ENCODE data around the gene DCAKD.
A peak's percentile ranks its signal among the peaks of the same experiment; 100 is the strongest.

The DCAKD gene

GRCh38 chr17:44998646-44999045, 52.8 kb downstream of the DCAKD start:
- DNase-seq = no peak

- DNase-seq = no peak
These were observed 53.5 kb downstream of the DCAKD start for GRCh38 chr17:44997733-44998520.

- no peak for DNase-seq
These were observed 55.1 kb downstream of the DCAKD start for GRCh38 chr17:44996304-44996703.

- DNase-seq = no peak
These were observed 55.9 kb downstream of the DCAKD start for GRCh38 chr17:44995436-44996001.

- DNase-seq = peak; percentile 62
These were observed 59.0 kb downstream of the DCAKD start for GRCh38 chr17:44992242-44992939.

- no peak for DNase-seq
These were observed 60.4 kb downstream of the DCAKD start for GRCh38 chr17:44990994-44991393.

- DNase-seq = no peak
These were observed 61.8 kb downstream of the DCAKD start for GRCh38 chr17:44989552-44990138.

GRCh38 chr17:44988044-44988942, 63.1 kb downstream of the DCAKD start:
- no peak for DNase-seq

GRCh38 chr17:44983563-44983962, 67.9 kb downstream of the DCAKD start:
- DNase-seq = no peak

GRCh38 chr17:44982113-44982702, 69.2 kb downstream of the DCAKD start:
- DNase-seq = no peak

GRCh38 chr17:44981221-44981968, 70.0 kb downstream of the DCAKD start:
- DNase-seq = no peak

- peak; percentile 44 for DNase-seq
These were observed 71.9 kb downstream of the DCAKD start for GRCh38 chr17:44979426-44979995.

GRCh38 chr17:44978807-44979206, 72.6 kb downstream of the DCAKD start:
- no peak for DNase-seq

- DNase-seq = no peak
These were observed 73.5 kb downstream of the DCAKD start for GRCh38 chr17:44977814-44978550.

- DNase-seq = no peak
These were observed 74.4 kb downstream of the DCAKD start for GRCh38 chr17:44977065-44977464.

- no peak for DNase-seq
These were observed 75.2 kb downstream of the DCAKD start for GRCh38 chr17:44976206-44976605.
